Measurements from ENCODE around the gene CELF1.
A peak's percentile ranks its signal among the peaks of the same experiment; 100 is the strongest.
"Not testable (repeated sequence)": the region's sequence is repeated elsewhere in the genome, so short reads cannot be mapped to it uniquely, and the experiment has no call there.

The CELF1 gene

DNA sequence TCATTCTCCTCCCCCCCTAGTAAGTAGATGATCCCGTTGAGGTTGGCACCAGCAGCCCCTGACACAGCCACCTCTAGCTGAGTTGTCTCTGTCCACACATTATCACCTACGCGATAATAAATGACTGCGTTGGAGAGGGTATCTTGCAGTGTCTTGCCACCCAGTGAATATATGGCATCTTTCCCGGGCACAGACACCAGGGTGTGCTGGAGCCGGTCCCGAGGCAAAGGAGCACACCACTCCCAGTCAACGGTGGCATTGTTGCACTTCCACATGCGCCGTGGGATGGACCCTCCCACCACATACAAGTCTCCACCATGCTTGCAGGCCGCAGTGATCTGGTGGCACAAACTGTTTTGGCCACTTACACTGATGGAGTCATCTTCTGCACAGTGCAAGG, 20.4 kb upstream of the CELF1 start:
- DNase-seq: no peak

DNA sequence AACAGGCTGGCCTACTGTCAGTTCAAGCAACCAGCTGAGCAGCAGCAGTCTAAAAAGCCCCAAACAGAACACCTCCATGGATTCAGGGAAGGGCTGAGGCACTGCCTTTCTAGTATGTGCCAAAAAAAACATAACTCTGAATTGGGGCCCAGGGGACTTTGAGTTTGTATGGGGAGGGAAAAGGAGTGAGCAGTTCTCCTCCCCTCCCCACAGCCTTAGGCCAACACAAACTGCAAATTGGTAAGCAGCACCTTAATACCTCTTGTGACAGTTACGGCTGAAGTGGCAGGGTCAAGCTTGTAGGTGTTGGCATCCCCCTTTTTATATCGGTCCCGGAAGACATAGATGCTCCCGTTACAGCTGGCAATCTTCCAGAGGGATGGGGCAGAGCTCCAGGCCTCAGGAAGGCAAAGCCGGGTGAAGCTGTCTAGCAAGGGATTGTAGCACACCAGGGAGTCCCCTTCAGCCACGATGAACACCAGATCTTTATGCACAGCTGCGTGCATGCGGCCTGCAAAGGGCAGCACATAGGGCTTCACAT, 19.9 kb upstream of the CELF1 start:
- no peak for DNase-seq

DNA sequence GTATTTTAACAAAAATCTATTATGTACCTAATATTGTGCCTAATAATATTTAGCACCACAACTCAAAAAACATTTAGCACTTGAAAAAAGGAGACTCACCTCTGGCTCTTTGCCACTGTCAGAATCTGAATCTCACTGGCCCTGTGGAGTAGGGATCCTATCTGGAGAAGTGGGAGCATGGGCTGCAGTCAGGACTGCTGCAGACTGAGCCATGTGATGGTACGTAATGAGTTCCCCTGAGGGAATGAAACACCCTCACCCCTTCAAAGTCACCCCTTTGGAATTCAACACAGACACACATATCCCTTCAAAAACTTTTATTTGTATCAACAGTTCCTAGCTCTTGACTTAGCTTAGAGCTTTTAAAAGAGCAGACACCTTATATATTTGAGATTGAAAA, 19.0 kb upstream of the CELF1 start:
- DNase-seq: no peak

DNA sequence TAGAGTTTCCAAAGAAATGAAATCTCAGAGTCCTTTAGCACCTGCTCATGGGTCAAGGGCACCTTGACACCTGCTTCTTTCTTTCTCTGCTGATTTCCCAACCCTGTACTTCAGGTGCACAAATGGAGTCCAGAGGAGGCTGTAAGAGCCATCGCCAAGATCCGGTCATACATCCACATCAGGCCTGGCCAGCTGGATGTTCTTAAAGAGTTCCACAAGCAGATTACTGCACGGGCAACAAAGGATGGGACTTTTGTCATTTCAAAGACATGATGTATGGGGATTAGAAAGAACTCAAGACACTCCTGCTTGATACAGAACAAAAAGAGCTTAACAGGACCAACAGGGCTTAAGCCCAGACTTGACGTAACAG, 18.4 kb upstream of the CELF1 start:
- no peak for DNase-seq

DNA sequence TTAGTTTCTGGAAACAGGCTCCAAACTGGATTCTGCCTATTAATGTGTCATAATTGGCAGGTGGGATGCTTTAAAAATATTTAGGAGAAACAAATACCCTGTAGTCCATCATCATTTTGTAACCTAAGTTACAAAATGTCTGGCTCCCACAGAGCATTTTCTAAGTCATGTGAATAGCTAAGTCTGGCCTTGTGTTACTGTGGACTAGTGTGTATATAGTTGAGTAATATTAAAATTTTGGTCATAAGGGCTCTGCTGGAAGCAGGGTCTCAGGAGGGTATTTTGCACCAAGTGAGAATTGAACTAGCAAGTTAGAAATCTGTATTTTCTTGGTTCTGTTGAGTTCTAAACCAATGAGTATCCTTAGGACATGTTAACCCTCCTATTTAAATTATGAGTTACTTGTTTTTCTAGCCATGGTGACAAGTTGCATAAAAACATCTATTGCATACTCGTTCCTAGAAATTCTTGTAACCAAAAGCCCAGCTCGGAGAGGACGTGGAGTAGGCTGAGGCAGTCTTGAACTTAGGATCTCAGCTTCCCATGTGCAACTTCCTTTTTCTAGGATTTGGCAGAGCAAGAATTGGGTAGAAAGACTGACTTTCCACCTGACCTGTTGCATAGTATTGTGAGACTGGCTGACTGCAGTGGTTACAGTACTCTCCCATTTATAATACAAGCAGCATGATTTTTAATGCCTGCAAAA, 17.9 kb upstream of the CELF1 start:
- DNase-seq: no peak

DNA sequence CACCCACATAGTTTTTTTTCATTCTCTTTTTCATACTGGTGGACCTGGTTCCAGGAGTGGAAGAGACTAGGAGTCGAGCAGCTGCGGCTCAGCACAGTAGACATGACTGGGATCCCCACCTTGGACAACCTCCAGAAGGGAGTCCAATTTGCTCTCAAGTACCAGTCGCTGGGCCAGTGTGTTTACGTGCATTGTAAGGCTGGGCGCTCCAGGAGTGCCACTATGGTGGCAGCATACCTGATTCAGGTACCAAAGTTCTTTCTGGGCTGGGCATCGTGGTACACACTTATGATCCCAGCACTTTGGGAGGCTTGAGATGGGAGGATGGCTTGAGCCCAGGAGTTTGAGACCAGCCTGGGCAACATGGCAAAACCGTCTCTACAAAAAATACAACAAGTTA, 16.7 kb upstream of the CELF1 start:
- no peak for DNase-seq

DNA sequence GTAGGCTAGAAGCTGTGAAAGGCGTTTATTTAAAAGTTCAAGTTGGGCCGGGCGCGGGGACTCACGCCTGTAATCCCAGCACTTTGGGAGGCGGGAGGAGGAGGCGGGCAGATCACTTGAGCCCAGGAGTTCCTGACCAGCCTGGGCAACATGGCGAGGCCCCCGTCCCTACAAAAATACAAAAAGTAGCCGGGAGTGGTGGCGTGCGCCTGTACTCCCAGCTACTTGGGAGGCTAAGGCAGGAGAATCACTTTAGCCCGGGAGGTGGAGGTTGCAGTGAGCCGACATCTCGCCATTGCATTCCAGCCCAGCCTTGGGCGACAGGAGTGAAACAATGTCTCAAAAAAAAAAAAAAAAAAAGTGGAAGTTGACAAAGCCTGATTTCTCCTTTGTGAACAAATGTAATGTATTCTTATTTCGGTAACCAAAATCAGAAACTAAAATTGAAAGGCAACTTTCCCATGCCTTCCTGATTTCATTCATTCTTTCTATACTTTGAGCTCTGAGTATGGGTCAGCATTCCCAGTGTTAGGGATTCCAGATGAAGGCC, 13.3 kb upstream of the CELF1 start:
- no peak for DNase-seq

DNA sequence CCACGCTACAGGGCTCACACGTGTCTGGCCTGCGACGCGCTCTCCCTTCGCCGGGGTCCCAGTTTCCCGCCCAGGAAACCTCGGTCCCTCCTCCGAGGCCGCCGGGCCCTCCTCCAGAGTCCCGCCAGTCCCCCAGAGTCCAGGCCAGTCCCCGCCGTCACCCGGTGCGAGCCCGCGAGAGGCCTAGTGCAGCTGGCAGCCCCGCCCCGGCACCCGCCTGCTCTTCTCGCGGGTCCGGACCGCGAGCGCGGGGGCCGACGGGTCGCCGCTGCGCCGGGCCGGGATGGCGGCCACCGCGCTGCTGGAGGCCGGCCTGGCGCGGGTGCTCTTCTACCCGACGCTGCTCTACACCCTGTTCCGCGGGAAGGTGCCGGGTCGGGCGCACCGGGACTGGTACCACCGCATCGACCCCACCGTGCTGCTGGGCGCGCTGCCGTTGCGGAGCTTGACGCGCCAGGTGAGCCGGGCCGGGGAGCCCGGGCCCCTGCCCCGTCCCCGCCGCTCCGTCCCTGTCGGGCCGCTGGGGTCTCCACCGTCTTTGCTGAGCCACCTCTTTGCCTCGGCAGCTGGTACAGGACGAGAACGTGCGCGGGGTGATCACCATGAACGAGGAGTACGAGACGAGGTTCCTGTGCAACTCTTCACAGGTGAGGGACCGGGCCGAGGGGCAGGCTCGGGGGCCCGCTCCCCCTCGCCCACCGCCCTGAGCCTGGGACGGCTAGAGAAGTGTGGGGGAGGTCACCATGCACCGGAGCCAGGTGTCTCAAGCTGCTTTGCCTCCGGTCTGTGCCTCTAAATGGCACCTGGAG, 12.6 kb upstream of the CELF1 start, which contains the start of gene PTPMT1:
Gene PTPMT1 (plus strand): TSS at position 260 of the 809 bp plus-strand sequence. CDS start 24 bp downstream, at position 284.
- peak; percentile 79 for DNase-seq

DNA sequence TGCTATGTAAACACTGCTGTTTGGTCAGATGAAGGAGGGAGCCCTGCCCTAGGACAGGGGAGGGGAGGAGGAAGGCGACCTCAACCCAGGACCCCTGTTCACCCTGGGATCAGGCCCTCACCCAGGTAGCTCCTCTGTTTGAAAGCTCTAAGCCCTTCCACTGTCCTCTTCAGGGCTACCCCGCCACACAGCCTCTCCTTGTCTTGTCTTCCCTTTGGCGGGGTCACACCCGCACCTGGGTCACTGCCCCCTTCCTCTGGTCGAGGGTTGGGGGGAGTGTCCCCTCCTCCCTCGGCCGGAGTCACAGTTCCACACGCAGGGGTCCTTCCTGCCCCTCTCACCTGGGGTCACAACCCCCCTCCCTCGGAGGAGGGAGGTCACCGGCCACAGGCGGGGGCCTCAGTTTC, 12.0 kb upstream of the CELF1 start:
- no peak for DNase-seq

DNA sequence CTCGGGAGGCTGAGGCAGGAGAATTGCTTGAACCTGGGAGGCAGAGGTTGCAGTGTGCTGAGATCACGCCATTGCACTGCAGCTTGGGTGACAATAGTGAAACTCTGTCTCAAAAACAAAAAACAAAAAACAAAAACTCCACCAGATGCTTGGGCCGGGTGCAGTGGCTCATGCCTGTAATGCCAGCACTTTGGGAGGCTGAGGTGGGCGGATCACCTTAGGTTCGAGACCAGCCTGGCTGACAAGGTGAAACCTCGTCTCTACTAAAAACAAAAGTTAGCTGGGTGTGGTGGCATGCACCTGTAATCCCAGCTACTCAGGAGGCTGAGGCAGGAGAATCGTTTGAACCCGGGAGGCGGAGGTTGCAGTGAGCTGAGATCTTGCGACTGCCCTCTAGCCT, 11.4 kb upstream of the CELF1 start:
- not testable (repeated sequence) for DNase-seq

DNA sequence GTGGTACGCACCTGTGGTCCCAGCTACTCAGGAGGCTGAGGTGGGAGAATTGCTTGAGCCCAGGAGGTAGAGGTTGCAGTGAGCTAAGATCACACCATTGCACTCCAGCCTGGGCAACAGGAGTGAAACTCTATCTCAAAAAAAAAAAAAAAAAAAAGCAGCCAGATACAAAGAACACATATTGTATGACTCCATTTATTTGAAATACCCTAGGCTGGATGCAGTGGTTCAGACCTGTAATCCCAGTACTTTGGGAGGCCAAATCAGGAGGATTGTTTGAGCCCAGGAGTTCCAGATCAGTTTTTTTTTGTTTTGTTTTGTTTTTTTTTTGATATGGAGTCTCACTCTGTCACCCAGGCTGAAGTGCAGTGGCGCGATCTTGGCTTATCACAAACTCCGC, 9.5 kb upstream of the CELF1 start:
- not testable (repeated sequence) for DNase-seq

DNA sequence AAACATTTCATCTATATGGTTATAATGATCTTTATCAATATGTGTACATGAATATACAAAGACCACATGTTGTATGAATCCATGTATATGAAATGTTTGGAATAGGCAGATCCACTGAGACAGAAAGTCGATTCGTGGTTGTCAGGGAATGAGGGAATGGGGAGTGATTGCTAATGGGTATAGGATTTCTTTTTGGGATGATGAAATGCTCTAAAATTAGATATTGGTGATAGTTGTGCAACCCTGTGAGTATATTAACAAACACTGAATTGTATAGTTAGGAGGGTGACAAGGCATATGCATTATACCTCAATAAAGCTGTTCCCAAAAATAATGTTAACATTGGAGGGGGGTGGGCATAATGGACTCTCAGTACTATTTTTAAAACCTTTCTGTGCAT, 7.5 kb upstream of the CELF1 start:
- DNase-seq: no peak

DNA sequence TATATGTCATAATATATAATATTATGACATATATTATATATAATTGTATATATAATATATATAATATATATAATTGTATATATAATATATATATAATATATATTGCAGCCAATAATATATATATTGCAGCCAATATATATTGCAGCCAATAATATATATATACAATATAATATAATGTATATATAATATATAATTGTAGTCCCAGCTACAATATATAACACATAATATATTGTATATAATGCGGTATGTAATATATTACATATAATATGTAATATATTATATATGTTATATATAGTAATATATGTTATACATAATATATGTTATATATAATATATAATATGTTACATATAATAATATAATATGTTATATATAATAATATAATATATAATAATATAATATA, 5.8 kb upstream of the CELF1 start:
- DNase-seq: no peak

DNA sequence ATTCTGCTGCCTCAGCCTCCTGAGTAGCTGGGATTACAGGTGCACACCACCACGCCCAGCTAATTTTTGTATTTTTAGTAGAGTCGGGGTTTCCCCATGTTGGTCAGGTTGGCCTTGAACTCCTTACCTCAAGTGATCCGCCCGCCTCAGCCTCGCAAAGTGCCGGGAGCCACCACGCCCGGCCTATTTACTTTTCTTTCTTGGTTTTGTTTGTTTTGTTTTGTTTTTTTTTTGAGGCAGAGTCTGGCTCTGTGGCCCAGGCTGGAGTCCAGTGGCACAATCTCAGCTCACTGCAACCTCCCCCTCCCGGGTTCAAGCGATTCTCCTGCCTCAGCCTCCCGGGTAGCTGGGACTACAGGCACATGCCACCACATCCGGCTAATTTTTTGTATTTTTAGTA, 4.1 kb upstream of the CELF1 start:
- DNase-seq: not testable (repeated sequence)

DNA sequence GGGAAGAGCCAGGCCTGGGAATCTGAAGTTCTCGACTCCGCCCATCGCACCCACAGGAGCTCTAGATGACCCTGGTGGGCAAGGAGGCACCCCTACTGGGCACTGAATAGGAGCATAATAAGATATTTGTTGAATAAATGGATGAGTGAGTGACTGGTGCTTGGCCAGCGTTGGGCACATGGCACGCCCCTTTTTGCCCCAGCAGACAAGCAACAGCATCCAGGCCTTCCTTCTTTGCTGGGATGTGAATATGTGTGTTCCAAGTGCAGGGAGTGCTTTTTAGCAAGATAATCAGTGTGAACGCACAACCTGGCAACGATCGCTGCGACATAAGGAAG, 443 bp upstream of the CELF1 start:
- DNase-seq: no peak

DNA sequence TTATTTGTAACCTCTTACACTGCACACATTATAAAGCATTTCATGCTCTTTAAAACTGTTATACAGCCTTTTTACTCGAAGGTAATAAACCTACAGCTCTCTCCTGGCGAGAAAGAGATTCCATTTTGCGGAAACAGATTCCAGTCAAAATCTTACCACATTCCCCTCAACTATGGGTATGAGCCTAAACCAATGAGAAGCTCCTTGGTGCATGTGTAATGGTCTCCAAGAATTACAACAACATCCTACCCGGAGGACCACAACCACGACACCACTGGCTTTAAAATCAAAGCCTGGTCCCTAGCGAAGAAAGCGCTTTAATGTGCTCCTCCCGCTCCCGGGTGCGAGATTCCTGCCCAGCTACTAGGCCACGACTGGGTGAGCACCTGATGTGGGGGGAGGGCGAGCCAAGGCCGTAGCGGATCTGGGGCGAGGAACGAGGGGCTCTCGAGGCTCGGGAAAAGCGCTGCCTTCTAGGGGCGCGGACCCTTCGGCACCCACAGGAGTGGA, 821 bp downstream of the CELF1 start:
- peak; percentile 45 for DNase-seq

DNA sequence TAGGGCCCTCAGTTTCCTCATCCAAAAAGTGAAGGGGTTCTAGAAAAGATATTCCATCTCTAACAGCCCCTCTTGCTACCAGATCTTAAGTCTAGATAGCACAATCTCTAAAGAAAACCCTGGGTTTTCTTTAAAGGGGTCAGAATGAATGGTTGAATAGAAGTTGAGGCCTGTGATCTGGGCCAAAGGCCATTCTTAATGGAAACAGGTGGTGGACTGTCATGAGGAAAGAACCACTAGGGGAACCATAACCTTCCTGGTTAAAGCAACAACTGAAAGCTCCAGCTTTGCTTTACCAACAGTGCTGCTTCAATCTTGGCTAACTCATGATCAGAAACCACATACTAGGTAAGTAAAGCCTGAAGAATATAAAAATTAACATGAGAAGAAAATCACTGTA, 1.8 kb downstream of the CELF1 start:
- DNase-seq: no peak

DNA sequence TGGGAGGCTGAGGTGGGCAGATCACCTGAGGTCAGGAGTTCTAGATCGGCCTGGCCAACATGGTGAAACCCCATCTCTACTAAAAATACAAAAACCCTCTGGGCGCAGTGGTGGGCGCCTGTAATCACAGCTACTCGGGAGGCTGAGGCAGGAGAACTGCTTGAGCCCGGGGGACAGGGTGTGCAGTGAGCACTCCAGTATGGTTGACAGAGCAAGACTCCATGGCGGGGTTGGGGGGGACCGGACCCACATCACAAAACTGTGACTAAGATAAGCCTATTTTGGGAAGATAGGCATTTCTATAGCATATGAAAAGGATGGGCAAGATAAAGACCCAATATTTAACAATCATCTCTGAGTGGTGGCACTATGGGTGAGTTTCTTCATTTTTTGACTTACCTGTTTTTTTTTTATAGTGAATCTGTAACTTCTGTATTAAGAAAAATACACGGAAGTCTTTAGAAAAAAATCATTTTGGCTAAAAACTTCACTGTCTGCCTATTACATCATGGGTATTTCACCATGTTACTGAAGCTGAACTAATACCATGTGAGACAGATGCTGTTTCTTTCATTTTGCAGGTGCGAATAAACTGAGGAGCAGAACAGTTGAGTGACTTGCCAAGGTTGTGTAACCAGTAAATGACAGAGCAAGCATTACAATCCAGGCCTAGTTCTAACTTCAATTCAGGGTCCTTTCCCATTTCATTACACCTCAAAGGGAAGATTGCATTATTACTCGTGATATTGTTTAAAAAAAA, 2.5 kb downstream of the CELF1 start:
- DNase-seq: no peak

DNA sequence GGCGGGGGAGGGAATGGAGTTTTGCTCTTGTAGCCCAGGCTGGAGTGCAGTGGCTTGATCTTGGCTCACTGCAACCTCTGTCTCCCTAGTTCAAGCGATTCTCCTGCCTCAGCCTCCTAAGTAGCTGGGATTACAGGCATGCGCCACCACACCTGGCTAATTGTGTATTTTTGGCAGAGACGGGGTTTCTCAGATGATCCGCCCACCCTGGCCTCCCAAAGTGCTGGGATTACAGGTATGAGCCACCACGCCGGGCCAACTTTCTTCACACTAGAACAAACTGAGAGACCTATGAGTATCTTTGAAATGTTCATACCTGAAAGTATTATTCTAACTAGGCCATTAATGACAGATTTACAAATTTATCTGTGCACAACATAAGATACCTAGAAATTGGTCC, 6.7 kb downstream of the CELF1 start:
- DNase-seq: not testable (repeated sequence)

DNA sequence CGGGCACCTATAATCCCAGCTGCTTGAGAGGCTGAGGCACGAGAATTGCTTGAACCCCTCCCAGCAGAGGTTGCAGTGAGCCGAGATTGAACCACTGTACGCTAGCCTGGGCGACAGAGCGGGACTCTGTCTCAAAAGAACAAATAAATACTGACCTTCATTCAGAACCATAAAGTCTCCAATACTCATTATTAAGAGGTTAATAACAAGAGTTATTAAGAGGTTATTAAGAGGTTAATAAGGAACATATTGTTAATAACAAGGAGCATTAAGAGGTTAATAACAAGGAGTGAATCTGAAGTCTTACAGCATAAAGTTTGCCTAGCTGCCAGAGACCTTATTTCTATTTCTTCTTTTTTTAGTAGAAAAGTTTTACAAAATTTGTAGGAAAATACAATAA, 7.6 kb downstream of the CELF1 start:
- DNase-seq: no peak

DNA sequence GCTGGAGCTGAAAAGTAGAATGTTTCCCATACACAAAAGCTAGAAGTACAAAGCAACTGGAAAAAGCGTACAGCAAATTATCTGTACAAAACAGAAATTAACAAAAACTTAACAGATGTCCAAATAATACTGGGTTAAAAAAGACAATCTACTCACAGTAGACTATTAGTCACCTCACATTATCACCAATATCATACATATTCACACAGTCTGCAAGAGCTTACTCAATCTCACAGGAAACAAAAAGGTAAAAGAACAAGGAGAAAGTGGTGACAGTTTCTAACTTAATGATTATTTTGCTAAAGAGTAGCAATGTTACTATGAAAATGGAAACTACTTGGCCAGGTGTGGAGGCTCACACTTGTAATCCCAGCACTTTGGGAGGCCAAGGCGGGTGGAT, 11.9 kb downstream of the CELF1 start:
- no peak for DNase-seq

DNA sequence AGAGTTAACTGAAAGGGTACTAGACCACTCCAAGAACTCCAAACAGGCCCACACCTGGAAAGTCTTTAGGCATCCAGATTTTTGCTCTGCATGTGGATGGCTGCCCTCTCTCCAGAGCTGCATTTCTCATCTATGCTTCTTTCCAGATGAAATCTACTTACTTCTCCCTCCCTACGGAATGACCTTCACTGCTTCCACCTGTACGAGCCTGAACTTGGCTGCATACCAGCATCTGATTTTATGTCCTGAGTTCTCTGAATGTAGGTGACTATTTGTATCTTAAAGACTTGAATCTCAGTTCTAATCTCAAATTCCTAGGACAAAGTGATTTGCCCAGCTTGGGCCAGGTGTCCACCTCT, 13.3 kb downstream of the CELF1 start:
- no peak for DNase-seq
